Mesothelial cell of epicardium (in vitro differentiated cells): ENCODE results near the gene HNRNPUL1. TPM values are rescaled to one million over a fixed set of nuclear protein-coding genes. Genes with fewer than 3 reads are reported as not detected.

Experiments
- DNase-seq, 2 experiments: peaks; one replicate each; pipeline ENCODE4 v3.0.0; 2021; ENCODE audit warnings: low spot score in 2 of 2; ENCODE audit not compliant: unreplicated experiment in 2 of 2
- H3K27ac Mint-ChIP-seq: 2 replicates; pipeline ENCODE4 v1.8.0; 2021; ENCODE audit warnings: mixed read lengths
- H3K27me3 Mint-ChIP-seq: 2 replicates; pipeline ENCODE4 v1.8.0; 2021; ENCODE audit warnings: low read depth, mixed read lengths
- H3K36me3 Mint-ChIP-seq: 2 replicates; pipeline ENCODE4 v1.8.0; 2021; ENCODE audit warnings: mixed read lengths
- H3K4me1 Mint-ChIP-seq: 2 replicates; pipeline ENCODE4 v1.8.0; 2021; ENCODE audit warnings: mixed read lengths
- H3K4me3 Mint-ChIP-seq: 2 replicates; pipeline ENCODE4 v1.8.0; 2021; ENCODE audit warnings: mild to moderate bottlenecking, moderate library complexity, mixed read lengths
- H3K9me3 Mint-ChIP-seq: 2 replicates; pipeline ENCODE4 v1.8.0; 2021; ENCODE audit warnings: mixed read lengths
- total RNA-seq: library from RNA; stranded (reverse); gene quantifications from 3 replicates; pipeline ENCODE4 v1.2.1, GENCODE V29; 2021
- TF ChIP-seq, protein P1 (sequence below): fragments of 200-600 bp; sonication (generic); IDR thresholded peaks from one replicate; pipeline ENCODE4 v1.5.0; 2021; ENCODE audit warnings: antibody characterized with exemption; ENCODE audit not compliant: unreplicated experiment

The HNRNPUL1 gene
- total RNA-seq, 1 donor from 2014 or later, result 246 TPM

DNA sequence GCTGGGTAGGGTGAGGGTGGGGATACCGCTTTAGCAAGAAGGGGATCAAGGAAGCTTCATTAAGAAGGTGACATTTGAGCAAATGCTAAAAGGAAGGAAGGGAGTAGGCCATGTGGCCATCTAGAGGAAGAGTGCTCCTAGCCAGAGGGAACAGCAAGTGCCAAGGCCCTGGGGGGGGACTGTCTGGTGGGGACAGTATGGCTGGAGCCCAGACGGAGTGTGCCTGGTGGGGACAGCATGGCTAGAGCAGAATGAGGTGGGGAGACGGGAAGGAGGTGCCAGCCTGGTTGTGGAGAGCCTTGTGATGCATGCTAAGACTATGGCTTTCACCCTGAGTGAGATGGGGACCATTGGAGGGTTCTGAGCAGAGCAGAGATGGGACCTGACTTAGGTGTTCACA is 91.6 kb downstream of the HNRNPUL1 start:
- Mint-ChIP-seq H3K4me1 (peaks cover 22% of the 10 kb centered on the region), H3K4me3 (peak overlapping the region; percentile 59), H3K27me3 (peaks cover 26% of the 10 kb centered on the region), H3K36me3 (no peaks in the 10 kb centered on the region), H3K27ac (no peak overlapping the region), H3K9me3 (no peaks in the 10 kb centered on the region)
- no peak for DNase-seq
- TF ChIP-seq, protein P1, sequence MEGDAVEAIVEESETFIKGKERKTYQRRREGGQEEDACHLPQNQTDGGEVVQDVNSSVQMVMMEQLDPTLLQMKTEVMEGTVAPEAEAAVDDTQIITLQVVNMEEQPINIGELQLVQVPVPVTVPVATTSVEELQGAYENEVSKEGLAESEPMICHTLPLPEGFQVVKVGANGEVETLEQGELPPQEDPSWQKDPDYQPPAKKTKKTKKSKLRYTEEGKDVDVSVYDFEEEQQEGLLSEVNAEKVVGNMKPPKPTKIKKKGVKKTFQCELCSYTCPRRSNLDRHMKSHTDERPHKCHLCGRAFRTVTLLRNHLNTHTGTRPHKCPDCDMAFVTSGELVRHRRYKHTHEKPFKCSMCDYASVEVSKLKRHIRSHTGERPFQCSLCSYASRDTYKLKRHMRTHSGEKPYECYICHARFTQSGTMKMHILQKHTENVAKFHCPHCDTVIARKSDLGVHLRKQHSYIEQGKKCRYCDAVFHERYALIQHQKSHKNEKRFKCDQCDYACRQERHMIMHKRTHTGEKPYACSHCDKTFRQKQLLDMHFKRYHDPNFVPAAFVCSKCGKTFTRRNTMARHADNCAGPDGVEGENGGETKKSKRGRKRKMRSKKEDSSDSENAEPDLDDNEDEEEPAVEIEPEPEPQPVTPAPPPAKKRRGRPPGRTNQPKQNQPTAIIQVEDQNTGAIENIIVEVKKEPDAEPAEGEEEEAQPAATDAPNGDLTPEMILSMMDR, result no peak

DNA sequence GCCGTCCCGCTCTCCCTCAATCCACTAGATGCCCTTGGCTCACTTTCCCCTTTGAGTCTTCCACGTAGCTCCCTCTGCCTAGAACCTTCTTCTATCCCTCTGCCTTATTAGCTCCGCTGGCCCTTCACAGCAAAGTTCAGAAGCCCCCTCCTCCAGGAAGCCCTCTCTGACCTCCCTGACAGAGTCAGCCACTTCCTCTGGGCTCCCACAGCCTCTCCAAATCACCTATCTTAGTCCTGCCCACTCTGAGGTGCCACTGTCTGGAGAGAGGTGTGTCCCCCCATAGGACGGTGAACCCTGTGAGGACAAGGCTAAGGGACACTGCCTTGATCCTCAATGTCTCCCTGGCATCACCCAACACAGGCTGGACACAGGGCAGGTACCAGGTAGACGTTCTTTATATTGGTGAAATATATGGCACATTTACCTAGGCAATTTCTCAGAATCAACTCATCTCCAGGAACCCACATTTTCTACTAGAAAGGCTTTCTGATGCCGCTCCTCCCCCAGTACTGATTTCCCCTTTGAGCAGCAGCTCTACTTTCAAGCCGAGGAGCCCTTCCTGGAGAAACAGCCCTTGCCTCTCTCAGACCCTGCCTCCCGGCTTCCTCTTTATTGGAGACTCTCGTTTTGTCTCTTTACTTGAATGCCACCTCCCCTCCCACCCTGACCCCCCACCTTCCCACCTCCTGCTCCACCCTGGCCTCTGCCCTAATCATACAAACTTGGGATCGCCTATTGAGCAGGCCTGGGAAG is 93.0 kb downstream of the HNRNPUL1 start:
- no peak overlapping the region for H3K4me3 Mint-ChIP-seq
- TF ChIP-seq, protein P1, result no peak
- H3K27me3 Mint-ChIP-seq, result peaks cover 14% of the 10 kb centered on the region
- no peaks in the 10 kb centered on the region for H3K9me3 Mint-ChIP-seq
- DNase-seq, result no peak
- H3K36me3 Mint-ChIP-seq, result no peaks in the 10 kb centered on the region
- H3K27ac Mint-ChIP-seq, result no peak overlapping the region
- peaks cover 12% of the 10 kb centered on the region for H3K4me1 Mint-ChIP-seq

Other genes starting within 250 kb of the HNRNPUL1 start
- not detected in 3 replicates for gene CYP2A13, start 175.9 kb upstream of the HNRNPUL1 start, total RNA-seq
- not detected in 3 replicates for gene CYP2F1, start 149.9 kb upstream of the HNRNPUL1 start, total RNA-seq
- 12.8 to 15.5 TPM (median 13.2 TPM) in 3 replicates for gene CYP2S1, start 71.2 kb upstream of the HNRNPUL1 start, total RNA-seq
- 60.0 to 61.0 TPM (median 60.6 TPM) in 3 replicates for gene AXL, start 45.1 kb upstream of the HNRNPUL1 start, total RNA-seq
- gene CCDC97, start 45.8 kb downstream of the HNRNPUL1 start, total RNA-seq, result 40.5 to 41.9 TPM (median 40.6 TPM) in 3 replicates
- gene TGFB1, start 89.5 kb downstream of the HNRNPUL1 start, total RNA-seq, result 24.9 to 26.5 TPM (median 25.2 TPM) in 3 replicates
- 4.8 to 5.6 TPM (median 5.5 TPM) in 3 replicates for gene B9D2, start 99.8 kb downstream of the HNRNPUL1 start, total RNA-seq
- 16.2 to 19.7 TPM (median 18.3 TPM) in 3 replicates for gene TMEM91, start 112.2 kb downstream of the HNRNPUL1 start, total RNA-seq
- 12.2 to 17.0 TPM (median 12.5 TPM) in 3 replicates for gene EXOSC5, start 133.0 kb downstream of the HNRNPUL1 start, total RNA-seq
- gene BCKDHA, start 133.4 kb downstream of the HNRNPUL1 start, total RNA-seq, result 22.6 to 27.2 TPM (median 22.8 TPM) in 3 replicates
- 4.5 to 5.1 TPM (median 4.9 TPM) in 3 replicates for gene B3GNT8, start 163.0 kb downstream of the HNRNPUL1 start, total RNA-seq
- 37.5 to 41.4 TPM (median 39.8 TPM) in 3 replicates for gene DMAC2, start 175.5 kb downstream of the HNRNPUL1 start, total RNA-seq
- gene ERICH4, start 178.8 kb downstream of the HNRNPUL1 start, total RNA-seq, result not detected in 3 replicates